Measurements from ENCODE around the gene ARHGEF28.

GRCh38 chr5:73626814-73627313 lies 868 bp downstream of the ARHGEF28 start:
- TF ChIP-seq CTCF (IDR thresholded peaks at IDR 0.05 in 4 of 5, conservative IDR thresholded peaks at IDR 0.05 in 1 of 5) (no peak), POLR2A (IDR thresholded peaks at IDR 0.05) (no peak)
